HG02678 (cell line): Measurements from ENCODE around the gene TMEM178A.
"Not testable (repeated sequence)": the region's sequence is repeated elsewhere in the genome, so short reads cannot be mapped to it uniquely, and the experiment has no call there.

Experiments used
- ATAC-seq: cut with Tn5 transposase; IDR thresholded peaks from one replicate; pipeline ENCODE4 v1.9.1; 2021; ENCODE audit warnings: mild to moderate bottlenecking, moderate library complexity; ENCODE audit not compliant: unreplicated experiment

The TMEM178A gene

DNA sequence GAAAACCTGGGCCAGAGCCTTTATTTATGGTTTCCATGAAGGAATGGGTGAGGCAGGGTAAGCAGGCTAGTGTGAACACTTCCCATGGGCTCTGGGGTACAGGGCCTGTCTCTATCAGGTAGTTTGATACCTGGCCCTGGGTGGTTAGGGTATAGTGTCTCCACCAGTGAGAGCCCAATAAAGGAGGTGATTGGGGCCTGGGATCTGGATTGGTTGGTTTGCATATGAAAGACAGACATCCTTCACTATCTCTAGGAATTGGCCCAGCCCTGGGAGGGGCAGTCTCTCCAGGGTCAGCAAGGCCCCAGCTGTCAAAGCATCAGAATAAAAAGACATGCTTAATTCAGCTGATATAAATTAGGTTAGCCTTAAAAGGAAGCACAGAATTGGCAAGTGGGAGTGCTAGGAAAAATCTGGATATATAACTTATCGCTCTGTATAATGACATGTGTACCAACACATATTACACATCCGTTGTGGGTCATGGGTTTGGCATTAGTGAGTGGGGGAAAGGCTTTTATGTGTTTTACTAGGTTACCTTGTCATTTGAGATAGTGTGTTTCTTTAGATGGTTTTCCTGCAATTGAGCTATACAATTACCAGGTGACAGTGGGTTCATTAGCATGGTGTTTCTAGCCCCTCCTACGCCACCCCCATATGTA, 18.5 kb upstream of the TMEM178A start:
- ATAC-seq = no peak

DNA sequence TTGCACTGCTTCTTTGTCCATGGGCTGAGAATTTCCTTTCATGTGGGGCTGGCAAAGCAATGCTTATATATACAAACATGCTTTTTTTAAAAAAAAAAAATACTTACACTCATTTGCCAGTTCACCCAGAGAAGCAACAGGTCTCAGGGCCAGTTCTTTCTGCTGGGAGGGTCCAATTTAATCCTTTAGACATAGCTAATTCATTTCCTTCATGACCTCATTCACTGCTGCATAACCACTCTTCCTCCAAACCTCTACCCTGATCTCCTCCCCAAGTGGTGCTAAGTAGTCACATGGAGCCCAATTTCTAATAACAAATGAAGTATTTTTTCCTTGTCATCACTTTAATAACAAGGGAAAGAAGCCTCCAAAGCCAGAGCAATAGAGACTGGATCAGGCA, 17.1 kb upstream of the TMEM178A start:
- no peak for ATAC-seq

- no peak for ATAC-seq
Observed at GRCh38 chr2:39649511-39649910, 16.2 kb upstream of the TMEM178A start.

DNA sequence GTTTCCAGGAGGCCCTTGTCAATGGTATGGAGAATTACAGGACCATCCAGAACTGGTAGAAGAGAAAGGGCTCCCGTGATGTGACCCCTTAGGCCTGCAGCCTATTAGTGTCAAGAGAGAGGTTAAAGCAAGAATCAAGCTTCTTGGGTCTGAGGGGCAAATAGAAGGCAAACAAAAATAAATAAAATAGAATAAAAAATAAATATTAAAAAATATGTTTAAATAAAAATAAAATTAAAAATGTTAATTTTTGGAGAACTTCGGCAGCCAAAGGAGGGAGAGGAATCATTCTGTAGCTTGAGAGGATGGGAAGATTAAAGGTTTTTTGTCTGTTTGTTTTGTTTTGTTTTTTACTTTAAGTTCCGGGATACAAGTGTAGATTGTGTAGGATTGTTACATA, 15.2 kb upstream of the TMEM178A start:
- no peak for ATAC-seq

GRCh38 chr2:39656215-39656614, 9.5 kb upstream of the TMEM178A start:
- ATAC-seq = not testable (repeated sequence)

DNA sequence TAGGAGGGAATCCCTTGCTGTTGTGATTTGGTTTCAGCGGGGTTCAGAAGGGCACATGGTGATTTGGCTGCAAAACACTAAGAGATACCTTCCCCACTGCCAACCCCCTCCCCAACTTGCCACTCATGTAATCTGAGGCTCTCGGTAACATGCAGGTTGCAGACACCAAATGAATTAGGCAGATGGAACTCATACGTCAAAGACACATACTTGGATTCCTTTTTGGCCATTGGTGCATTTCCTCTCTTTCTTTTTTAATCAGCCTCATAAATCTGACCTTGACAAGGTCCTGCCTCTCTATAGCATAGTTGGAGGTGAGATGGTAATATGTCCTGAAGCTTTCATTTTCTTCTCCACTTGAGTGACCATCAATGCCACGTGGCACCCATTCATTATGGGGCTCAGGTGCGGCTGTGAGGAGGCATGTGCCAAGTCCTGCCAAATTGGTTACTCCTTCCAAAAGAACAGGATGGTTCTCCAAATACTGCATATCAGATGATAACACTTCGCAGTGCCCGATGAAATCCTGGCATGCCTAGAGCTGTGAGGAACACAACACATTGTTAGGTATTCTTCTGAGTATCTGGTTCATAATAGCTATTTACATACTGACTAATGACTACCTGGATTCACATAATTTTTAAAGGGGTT, 8.3 kb upstream of the TMEM178A start:
- ATAC-seq = no peak

- no peak for ATAC-seq
Observed at GRCh38 chr2:39658371-39658770, 7.3 kb upstream of the TMEM178A start.

GRCh38 chr2:39659765-39660611, 5.7 kb upstream of the TMEM178A start:
- no peak for ATAC-seq

GRCh38 chr2:39660612-39661236, 5.0 kb upstream of the TMEM178A start:
- ATAC-seq = no peak

DNA sequence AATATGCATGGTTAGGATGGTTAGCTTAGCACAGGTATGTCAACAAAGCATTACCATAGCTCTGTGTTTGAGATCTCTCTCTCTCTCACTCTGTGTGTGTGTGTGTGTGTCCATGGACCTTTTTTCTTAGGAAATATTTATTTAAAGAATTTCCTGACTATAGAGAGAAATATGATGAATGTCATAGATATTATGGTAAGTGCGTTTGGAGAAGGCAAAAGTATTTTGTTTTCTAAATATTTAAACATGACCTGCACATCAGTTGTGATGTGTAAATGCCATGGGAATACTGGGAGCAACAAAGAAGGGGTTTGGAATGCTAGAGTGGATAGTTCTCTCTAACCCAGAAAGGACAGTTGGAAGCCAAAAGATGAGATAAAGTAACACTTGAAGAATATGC, 3.9 kb upstream of the TMEM178A start:
- ATAC-seq = no peak

DNA sequence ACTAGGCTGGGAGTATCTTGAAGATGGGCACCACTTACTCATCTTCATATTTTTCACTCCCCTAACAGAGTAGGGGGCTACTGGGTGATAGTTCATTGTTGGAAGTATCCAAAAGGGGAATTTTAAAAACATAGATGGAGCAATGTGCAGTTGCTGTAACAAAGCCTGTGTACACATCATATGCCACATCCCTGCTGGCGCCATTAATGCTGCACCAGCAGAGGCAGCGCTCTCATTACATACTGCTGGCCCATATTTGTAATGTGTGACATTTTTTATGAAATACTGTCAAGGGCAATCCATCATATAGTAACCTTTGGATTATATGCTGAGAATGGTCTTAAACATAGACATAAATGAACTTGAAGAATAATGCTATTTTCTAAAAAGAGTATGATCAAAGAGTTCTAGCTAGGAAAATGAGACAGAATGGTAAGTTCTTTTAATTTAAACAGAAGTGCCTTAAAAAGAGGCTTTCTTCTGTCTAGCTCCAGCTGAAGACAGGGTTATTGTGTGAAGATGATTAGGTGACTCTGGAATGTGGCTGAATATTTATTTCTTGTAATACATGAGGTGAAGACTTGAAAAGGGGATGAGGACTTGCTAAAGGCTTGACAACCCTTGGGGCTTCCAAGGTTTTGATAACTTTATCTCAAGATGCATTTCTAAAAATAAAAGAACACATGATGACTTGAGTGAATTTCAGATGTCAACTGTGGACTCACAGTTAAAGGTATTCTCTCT, 2.4 kb upstream of the TMEM178A start:
- ATAC-seq = no peak

DNA sequence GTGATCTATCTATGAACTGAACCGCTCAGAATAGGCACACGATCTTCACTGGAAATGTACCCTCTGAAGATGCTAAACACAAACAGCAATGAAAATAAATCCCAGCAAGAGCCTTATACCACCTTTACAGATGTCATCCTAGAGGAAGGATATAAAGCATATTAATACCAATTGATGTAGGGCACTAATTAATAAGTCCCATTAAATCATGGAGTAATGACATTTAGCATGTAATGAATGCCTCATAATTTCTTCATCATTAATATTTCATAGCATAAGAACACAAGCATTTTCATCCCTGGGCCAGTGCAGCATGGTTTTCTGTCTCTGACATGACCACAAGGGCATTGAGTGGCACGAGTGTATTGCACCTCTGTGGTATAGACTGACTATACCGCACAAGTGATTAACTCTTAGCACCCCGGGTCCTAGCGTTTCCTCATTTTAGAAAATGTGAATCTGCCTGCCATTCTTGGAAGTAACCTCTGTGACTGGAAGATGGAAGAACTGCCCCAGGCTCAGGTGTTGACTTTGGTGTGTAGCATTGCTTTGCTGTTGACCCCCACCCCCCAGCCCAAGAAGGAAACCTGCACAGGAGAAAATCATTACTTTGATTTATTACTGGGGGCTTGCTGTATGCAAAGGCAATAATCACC, 1.4 kb upstream of the TMEM178A start:
- ATAC-seq = no peak

DNA sequence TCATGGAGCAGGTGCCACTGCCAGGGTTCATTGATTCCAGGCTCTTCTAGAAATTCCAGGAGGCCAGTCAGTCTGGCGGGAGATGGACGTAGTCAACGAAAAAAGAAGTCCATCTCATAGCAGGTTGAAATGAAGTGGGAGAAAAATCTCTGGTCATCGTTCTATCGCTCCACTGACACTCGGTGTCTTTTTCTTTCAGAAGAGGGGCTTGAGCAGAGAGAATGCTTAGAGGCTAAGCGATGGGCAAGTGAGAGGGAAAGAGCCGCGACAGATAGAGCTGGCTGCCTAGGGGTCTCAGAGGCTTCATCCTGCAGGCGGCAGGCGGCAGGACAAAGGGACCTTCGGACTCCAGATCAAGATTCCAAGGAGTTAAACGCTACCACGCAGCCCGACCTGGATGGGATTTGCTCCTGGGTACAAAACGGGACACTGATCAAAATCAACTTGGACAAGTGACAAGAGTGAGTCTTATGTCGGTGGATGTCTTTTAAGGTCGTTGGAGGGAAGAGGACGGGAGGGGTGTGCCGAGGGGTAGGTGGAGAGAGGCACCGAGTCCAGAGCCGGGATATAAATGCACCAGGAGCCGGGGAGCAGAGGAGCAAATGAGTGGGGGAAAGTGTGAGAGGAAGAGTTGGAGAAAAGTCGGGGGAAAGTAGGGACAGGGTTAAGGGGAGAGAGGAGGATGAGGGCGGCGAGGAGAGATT, 677 bp upstream of the TMEM178A start:
- ATAC-seq = no peak

DNA sequence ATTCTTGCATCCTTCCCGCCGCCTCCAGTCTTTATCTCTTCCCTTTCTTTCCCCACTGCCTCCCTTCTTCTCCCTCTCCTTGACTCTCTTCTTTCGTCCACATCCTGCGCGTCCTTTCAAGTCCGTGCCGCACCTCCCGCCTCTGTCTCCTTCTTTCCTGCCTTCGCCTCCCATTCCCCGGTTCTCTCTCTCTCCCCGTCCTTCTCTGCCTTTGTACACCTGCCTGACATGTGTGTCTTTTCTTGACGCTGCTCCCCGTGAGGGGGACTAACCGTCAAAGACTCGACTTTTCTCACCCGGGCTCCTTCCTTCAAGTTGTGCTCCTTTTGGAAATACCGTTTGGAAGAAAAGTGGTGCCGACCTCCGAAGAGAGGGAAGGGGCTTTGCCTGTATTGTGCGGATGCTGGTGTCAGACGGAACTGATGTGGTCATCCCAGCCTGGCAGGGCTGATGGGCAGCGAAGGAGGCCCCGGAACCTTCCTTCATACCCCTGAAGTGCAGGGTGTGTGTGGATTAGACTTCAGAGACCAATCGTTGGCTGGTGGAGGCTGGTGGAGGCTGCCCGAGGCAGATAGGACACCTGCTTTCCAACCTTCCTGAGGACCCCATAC, 879 bp downstream of the TMEM178A start:
- no peak for ATAC-seq

DNA sequence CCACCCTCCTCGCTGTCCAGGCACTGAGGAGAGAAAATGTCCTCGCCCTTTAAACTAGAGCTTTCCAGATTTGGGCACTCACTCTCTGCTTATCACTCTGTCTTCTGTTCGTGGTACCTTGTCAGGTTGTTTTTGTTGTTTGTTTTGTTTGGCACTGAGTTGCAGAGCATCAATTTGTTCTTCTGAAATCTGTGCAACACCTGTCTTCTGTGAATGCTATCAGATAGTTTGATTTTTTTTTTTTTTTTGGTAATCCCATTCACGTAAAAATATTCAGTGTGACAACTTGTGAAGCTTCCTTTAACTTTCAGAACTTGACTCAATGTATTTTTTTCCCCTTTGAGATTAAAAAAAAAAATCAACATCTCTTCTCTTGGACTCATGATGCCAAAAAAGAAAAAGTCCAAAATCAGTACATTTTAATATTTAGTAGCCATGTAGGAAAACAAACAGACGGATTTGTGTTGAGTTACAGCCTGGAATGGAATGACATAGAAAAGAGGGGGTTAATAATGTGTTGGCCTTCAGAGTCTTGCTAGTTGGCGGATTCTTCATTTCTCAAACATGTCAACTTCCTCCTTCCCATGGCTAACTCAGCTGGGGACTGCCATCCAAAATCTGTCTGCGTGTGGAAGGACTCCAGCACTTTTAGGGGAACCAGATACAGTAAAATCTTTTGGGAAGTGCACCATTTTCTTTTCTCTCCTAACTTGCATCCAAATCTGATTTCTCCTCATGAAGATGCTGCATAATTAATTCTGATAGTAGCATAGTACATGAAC, 1.6 kb downstream of the TMEM178A start:
- no peak for ATAC-seq

DNA sequence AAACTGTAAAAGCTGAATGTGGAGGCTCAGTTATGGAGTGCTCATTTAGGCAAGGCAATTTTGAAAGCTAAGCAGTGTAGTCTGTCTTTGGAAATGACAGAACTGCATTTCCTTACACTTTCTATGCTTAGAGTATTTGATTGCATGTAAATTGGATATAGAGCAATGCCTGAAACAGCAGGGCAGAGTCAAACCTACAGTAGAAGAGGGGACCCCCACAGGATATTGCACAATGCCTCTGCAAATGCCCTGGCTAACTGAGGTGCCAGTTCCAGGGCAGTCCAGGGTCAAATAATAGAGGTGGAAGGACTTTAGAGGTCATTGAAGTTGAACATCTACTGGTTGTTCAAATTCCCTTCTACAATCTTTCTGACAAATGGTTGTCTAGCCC, 2.2 kb downstream of the TMEM178A start:
- no peak for ATAC-seq

- ATAC-seq = no peak
Observed at GRCh38 chr2:39668576-39669080, 2.9 kb downstream of the TMEM178A start.

DNA sequence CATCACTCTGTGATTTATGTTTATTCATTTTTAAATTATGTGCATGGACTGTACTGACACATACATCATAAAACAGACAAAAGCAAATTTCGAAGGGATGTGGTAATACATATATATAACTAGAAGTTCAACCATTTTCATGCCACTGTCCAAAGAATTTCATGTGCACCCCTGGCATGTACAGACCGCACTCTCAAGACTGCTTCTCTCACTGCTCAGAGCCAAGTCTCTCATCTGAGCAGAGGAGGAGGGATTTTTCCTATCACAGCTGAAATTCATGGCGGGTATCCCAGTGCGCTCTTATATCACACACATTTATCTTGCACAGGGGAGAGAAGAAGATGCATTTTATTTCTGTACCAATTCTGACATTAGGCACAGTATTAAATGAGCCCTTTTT, 5.9 kb downstream of the TMEM178A start:
- ATAC-seq = no peak
